Panc1 (cell line): ENCODE measurements around the gene NKX6-2. TPM values are rescaled to one million over a fixed set of nuclear protein-coding genes. Genes with fewer than 3 reads are reported as not detected.

ENCODE experiments used
- ATAC-seq: fragments of 200-7000 bp; cut with Tn5 transposase; 2 replicates; pipeline ENCODE4 v1.9.1; 2020; ENCODE audit warnings: mild to moderate bottlenecking, moderate library complexity
- BruUV-seq: library from RNA; stranded (reverse); fragments of 400-500 nt; replicated peaks from 2 replicates; lab custom pipeline; 2021; lab: Mats Ljungman, UMichigan
- CTCF ChIA-PET: fragments of 300-600 bp; sonication (Branson Sonifier 250); formaldehyde crosslinking; loops from one replicate; lab custom pipeline; 2022; ENCODE audit warnings: antibody characterized with exemption; lab: Charles Lee
- POLR2A ChIA-PET: fragments of 300-600 bp; sonication (Branson Sonifier 250); formaldehyde crosslinking; loops from one replicate; lab custom pipeline; 2022; ENCODE audit warnings: antibody characterized with exemption; lab: Charles Lee
- DNase-seq: peaks from one replicate; pipeline ENCODE4 v3.0.0-alpha.2; 2010; ENCODE audit warnings: low read depth, low spot score
- H3K27ac ChIP-seq: 2 replicates; pipeline ENCODE4 v1.5.1; 2011; ENCODE audit warnings: mild to moderate bottlenecking, low read length, inconsistent platforms
- H3K27me3 ChIP-seq: fragments of 200-500 bp; sonication (Bioruptor generic); 2 replicates; pipeline ENCODE4 v1.6.0; 2014; ENCODE audit warnings: low read length, inconsistent platforms; ENCODE audit not compliant: control insufficient read depth, insufficient read depth
- H3K36me3 ChIP-seq: fragments of 200-500 bp; sonication (Bioruptor generic); 2 replicates; pipeline ENCODE4 v1.5.1; 2014; ENCODE audit warnings: inconsistent platforms, mild to moderate bottlenecking, low read length, moderate library complexity; ENCODE audit not compliant: control insufficient read depth, insufficient read depth
- H3K4me1 ChIP-seq: 2 replicates; pipeline ENCODE4 v1.5.1; 2011; ENCODE audit warnings: inconsistent platforms, mild to moderate bottlenecking, low read length, moderate library complexity; ENCODE audit not compliant: control insufficient read depth, insufficient read depth
- H3K4me3 ChIP-seq, 2 experiments: 2 replicates each; pipeline ENCODE4 v1.5.1; 2011 to 2012; ENCODE audit warnings: low read depth in 2 of 2, low read length in 2 of 2, mild to moderate bottlenecking in 2 of 2, inconsistent platforms in 1 of 2, moderate library complexity in 1 of 2
- H3K9me3 ChIP-seq: fragments of 200-500 bp; sonication (Bioruptor generic); 2 replicates; pipeline ENCODE4 v1.5.1; 2014; ENCODE audit warnings: low read depth, mild to moderate bottlenecking, inconsistent platforms, low read length, moderate library complexity; ENCODE audit not compliant: control insufficient read depth, insufficient read depth
- POLR2AphosphoS5 ChIP-seq: IDR thresholded peaks from 2 replicates; pipeline ENCODE4 v1.6.1; 2012; ENCODE audit warnings: mild to moderate bottlenecking, low read depth, low read length, moderate library complexity
- SIN3A ChIP-seq: IDR thresholded peaks from 2 replicates; pipeline ENCODE4 v1.6.1; 2012; ENCODE audit warnings: low read depth, mild to moderate bottlenecking, low read length, moderate library complexity, borderline replicate concordance; ENCODE audit not compliant: insufficient read depth
- TCF7L2 ChIP-seq: IDR thresholded peaks from 2 replicates; pipeline ENCODE4 v1.6.1; 2011; ENCODE audit warnings: mild to moderate bottlenecking, low read depth, low read length, inconsistent platforms
- in situ Hi-C: cut with HindIII; loops from 2 replicates; pipeline ENCODE4 v1.10.0; 2016; ENCODE audit warnings: low sequenced_read_pairs, low pct_unique_long_range_greater_than_20kb
- intact Hi-C: fragments of 100-400 bp; cut with micrococcal nuclease; formaldehyde crosslinking; loops from one replicate; pipeline ENCODE4 v1.10.0; 2022; ENCODE audit not compliant: unreplicated experiment
- total RNA-seq: library from RNA; stranded (reverse); gene quantifications from one replicate; pipeline ENCODE4 v1.2.1, GENCODE V29; 2021; ENCODE audit not compliant: unreplicated experiment
- TF ChIP-seq, protein P1 (sequence below): fragments of 450-650 bp; IDR thresholded peaks from 2 replicates; pipeline ENCODE4 v1.5.1; 2017; ENCODE audit warnings: mild to moderate bottlenecking
- TF ChIP-seq, protein P2 (sequence below), 2 experiments: IDR thresholded peaks; 2 replicates each; pipeline ENCODE4 v1.6.1; 2011 to 2012; ENCODE audit warnings: low read depth in 2 of 2, control low read depth in 1 of 2, low read length in 1 of 2, mild to moderate bottlenecking in 1 of 2, moderate library complexity in 1 of 2; ENCODE audit not compliant: insufficient read depth in 1 of 2

Gene NKX6-2
- total RNA-seq, 1 experiment from 2014 or later = 1.6 TPM

DNA sequence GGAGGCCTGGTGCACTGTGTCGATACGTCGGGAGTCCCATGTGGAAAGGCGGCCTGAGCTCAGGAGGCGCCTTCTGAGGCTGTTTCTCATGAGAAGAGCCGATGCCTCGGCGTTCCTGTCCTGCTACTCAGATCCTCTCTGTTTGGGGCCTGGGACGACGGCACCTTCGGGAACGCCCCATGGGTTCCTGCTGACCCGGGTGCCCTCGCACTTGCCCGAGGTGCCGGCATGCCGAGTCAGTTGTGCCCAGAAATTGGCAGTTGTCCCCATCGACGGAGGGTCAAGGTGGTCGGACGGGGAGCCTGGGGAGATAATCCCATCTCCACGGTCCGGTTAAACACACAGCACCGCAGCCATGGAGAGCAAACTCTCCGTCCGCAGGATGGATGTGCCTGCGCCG is 33.0 kb downstream of the NKX6-2 start:
- DNase-seq (no peak), ATAC-seq (no peak)
- no TSS peak for BruUV-seq
- Histone ChIP-seq H3K27ac (no peak overlapping the region), H3K36me3 (no peaks in the 10 kb centered on the region), H3K9me3 (peaks cover 4% of the 10 kb centered on the region; the same call in 1 of the 2 replicates), H3K27me3 (no peaks in the 10 kb centered on the region), H3K4me3 (no peak overlapping the region), H3K4me1 (no peaks in the 10 kb centered on the region)
- ChIA-PET POLR2A (no interaction called here), CTCF (no interaction called here)
- in situ Hi-C loops (no loop called here), intact Hi-C loops (no loop called here)
- TF ChIP-seq TCF7L2 (no peak), SIN3A (no peak), POLR2AphosphoS5 (no peak)
- TF ChIP-seq, protein P1, sequence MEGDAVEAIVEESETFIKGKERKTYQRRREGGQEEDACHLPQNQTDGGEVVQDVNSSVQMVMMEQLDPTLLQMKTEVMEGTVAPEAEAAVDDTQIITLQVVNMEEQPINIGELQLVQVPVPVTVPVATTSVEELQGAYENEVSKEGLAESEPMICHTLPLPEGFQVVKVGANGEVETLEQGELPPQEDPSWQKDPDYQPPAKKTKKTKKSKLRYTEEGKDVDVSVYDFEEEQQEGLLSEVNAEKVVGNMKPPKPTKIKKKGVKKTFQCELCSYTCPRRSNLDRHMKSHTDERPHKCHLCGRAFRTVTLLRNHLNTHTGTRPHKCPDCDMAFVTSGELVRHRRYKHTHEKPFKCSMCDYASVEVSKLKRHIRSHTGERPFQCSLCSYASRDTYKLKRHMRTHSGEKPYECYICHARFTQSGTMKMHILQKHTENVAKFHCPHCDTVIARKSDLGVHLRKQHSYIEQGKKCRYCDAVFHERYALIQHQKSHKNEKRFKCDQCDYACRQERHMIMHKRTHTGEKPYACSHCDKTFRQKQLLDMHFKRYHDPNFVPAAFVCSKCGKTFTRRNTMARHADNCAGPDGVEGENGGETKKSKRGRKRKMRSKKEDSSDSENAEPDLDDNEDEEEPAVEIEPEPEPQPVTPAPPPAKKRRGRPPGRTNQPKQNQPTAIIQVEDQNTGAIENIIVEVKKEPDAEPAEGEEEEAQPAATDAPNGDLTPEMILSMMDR = no peak
- TF ChIP-seq, protein P2, sequence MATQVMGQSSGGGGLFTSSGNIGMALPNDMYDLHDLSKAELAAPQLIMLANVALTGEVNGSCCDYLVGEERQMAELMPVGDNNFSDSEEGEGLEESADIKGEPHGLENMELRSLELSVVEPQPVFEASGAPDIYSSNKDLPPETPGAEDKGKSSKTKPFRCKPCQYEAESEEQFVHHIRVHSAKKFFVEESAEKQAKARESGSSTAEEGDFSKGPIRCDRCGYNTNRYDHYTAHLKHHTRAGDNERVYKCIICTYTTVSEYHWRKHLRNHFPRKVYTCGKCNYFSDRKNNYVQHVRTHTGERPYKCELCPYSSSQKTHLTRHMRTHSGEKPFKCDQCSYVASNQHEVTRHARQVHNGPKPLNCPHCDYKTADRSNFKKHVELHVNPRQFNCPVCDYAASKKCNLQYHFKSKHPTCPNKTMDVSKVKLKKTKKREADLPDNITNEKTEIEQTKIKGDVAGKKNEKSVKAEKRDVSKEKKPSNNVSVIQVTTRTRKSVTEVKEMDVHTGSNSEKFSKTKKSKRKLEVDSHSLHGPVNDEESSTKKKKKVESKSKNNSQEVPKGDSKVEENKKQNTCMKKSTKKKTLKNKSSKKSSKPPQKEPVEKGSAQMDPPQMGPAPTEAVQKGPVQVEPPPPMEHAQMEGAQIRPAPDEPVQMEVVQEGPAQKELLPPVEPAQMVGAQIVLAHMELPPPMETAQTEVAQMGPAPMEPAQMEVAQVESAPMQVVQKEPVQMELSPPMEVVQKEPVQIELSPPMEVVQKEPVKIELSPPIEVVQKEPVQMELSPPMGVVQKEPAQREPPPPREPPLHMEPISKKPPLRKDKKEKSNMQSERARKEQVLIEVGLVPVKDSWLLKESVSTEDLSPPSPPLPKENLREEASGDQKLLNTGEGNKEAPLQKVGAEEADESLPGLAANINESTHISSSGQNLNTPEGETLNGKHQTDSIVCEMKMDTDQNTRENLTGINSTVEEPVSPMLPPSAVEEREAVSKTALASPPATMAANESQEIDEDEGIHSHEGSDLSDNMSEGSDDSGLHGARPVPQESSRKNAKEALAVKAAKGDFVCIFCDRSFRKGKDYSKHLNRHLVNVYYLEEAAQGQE (IDR thresholded peaks at IDR 0.05; ENCODE audit: insufficient read depth in 1 of 2, low read depth in 2 of 2, low read length in 1 of 2) = no peak

DNA sequence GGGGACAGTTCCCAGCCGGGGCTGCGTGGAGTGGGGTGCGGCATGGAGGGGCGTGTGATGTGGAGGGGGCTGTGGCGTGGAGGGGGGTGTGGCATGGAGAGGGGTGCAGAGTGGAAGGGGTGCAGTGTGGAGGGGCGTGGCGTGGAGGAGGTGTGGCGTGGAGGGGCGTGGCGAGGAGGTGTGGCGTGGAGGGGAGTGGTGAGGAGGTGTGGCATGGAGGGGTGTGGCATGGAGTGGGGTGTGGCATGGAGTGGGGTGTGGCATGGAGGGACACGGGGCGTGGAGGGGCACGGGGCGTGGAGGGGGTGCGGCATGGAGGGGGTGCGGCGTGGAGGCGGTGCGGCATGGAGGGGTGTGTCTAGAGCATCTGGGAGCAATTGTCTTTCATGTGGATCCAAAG is 33.6 kb downstream of the NKX6-2 start:
- TF ChIP-seq, protein P2 (IDR thresholded peaks at IDR 0.05; ENCODE audit: insufficient read depth in 1 of 2, low read depth in 2 of 2, low read length in 1 of 2) = no peak
- TF ChIP-seq, protein P1 = no peak
- TF ChIP-seq POLR2AphosphoS5 (no peak), SIN3A (no peak), TCF7L2 (no peak)
- intact Hi-C loops = no loop called here
- DNase-seq (no peak), ATAC-seq (peak; percentile 60)
- no peaks in the 10 kb centered on the region for H3K27me3 ChIP-seq
- POLR2A ChIA-PET = no interaction called here
- in situ Hi-C loops = no loop called here
- no peak overlapping the region for H3K27ac ChIP-seq
- H3K36me3 ChIP-seq = no peaks in the 10 kb centered on the region
- no TSS peak for BruUV-seq
- H3K4me3 ChIP-seq = no peak overlapping the region
- H3K4me1 ChIP-seq = no peaks in the 10 kb centered on the region
- peaks cover 4% of the 10 kb centered on the region; the same call in 1 of the 2 replicates for H3K9me3 ChIP-seq
- CTCF ChIA-PET = interaction anchor here (0.6 kb wide), 1 partner anchor 298 kb away, joined by 8 read pairs; no protein-coding TSS in a partner anchor
